DND-41 (cell line): ENCODE data around the gene MMRN2.

Experiments used
- ATAC-seq: fragments of 200-7000 bp; cut with Tn5 transposase; 3 replicates; pipeline ENCODE4 v1.9.1; 2021; ENCODE audit warnings: low read depth; ENCODE audit not compliant: insufficient read depth
- DNase-seq: peaks from one replicate; pipeline ENCODE4 v3.0.0-alpha.2; 2020
- H2AFZ ChIP-seq: 2 replicates; pipeline ENCODE4 v1.6.0; 2012; ENCODE audit warnings: low read depth, low read length
- H3K27ac ChIP-seq: 2 replicates; pipeline ENCODE4 v1.5.1; 2012; ENCODE audit warnings: low read length, inconsistent platforms
- H3K27me3 ChIP-seq: fragments of 200-600 bp; sonication (generic); 2 replicates; pipeline ENCODE4 v1.6.0; 2012; ENCODE audit warnings: low read length, mild to moderate bottlenecking, inconsistent platforms; ENCODE audit not compliant: insufficient read depth, poor library complexity
- H3K36me3 ChIP-seq: 2 replicates; pipeline ENCODE4 v1.5.1; 2012; ENCODE audit warnings: low read length, inconsistent platforms; ENCODE audit not compliant: insufficient read depth
- H3K4me1 ChIP-seq: 2 replicates; pipeline ENCODE4 v1.5.1; 2012; ENCODE audit warnings: mild to moderate bottlenecking, low read length; ENCODE audit not compliant: insufficient read depth
- H3K4me2 ChIP-seq: 2 replicates; pipeline ENCODE4 v1.6.0; 2012; ENCODE audit warnings: mild to moderate bottlenecking, moderate library complexity, low read length, inconsistent platforms; ENCODE audit not compliant: insufficient read depth
- H3K4me3 ChIP-seq, 2 experiments: fragments of 200-600 bp in 1 of 2; shearing (Covaris generic) in 1 of 2; 2 replicates each; pipeline ENCODE4 v1.5.1; 2012 to 2016; ENCODE audit warnings: inconsistent platforms in 2 of 2, low read length in 2 of 2, mild to moderate bottlenecking in 2 of 2, low read depth in 1 of 2, moderate library complexity in 1 of 2
- H3K79me2 ChIP-seq: 2 replicates; pipeline ENCODE4 v1.6.0; 2012; ENCODE audit warnings: low read length, inconsistent platforms; ENCODE audit not compliant: insufficient read depth
- H3K9ac ChIP-seq: 2 replicates; pipeline ENCODE4 v1.6.0; 2012; ENCODE audit warnings: low read depth, mild to moderate bottlenecking, inconsistent platforms, low read length, moderate library complexity
- H3K9me3 ChIP-seq: 2 replicates; pipeline ENCODE4 v1.5.1; 2012; ENCODE audit warnings: low read length, moderate library complexity, mild to moderate bottlenecking, inconsistent platforms; ENCODE audit not compliant: insufficient read depth, severe bottlenecking
- H4K20me1 ChIP-seq: 2 replicates; pipeline ENCODE4 v1.6.0; 2012; ENCODE audit warnings: low read length; ENCODE audit not compliant: insufficient read depth
- EZH2 ChIP-seq: IDR thresholded peaks from 3 replicates; pipeline ENCODE4 v1.6.1; 2012; ENCODE audit warnings: borderline replicate concordance, low read depth, mild to moderate bottlenecking, moderate library complexity, low read length, inconsistent platforms; ENCODE audit not compliant: severe bottlenecking
- TF ChIP-seq, protein P1 (sequence below): IDR thresholded peaks from 2 replicates; pipeline ENCODE4 v1.5.1; 2012; ENCODE audit warnings: borderline replicate concordance, low read length, moderate library complexity, mild to moderate bottlenecking; ENCODE audit not compliant: poor library complexity, severe bottlenecking; ENCODE audit errors: extremely low read depth

The MMRN2 gene

GRCh38 chr10:86944471-86944870, 12.9 kb downstream of the MMRN2 start:
- Histone ChIP-seq H4K20me1 (peaks cover 6% of the 10 kb centered on the region; the same call in 1 of the 2 replicates), H3K4me3 (no peak overlapping the region), H2AFZ (no peak overlapping the region), H3K79me2 (no peaks in the 10 kb centered on the region), H3K9me3 (no peaks in the 10 kb centered on the region), H3K4me2 (no peak overlapping the region), H3K27me3 (no peaks in the 10 kb centered on the region), H3K27ac (no peak overlapping the region), H3K9ac (no peak overlapping the region), H3K36me3 (no peaks in the 10 kb centered on the region), H3K4me1 (peaks cover 3% of the 10 kb centered on the region)
- TF ChIP-seq EZH2 = no peak
- TF ChIP-seq, protein P1, sequence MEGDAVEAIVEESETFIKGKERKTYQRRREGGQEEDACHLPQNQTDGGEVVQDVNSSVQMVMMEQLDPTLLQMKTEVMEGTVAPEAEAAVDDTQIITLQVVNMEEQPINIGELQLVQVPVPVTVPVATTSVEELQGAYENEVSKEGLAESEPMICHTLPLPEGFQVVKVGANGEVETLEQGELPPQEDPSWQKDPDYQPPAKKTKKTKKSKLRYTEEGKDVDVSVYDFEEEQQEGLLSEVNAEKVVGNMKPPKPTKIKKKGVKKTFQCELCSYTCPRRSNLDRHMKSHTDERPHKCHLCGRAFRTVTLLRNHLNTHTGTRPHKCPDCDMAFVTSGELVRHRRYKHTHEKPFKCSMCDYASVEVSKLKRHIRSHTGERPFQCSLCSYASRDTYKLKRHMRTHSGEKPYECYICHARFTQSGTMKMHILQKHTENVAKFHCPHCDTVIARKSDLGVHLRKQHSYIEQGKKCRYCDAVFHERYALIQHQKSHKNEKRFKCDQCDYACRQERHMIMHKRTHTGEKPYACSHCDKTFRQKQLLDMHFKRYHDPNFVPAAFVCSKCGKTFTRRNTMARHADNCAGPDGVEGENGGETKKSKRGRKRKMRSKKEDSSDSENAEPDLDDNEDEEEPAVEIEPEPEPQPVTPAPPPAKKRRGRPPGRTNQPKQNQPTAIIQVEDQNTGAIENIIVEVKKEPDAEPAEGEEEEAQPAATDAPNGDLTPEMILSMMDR = no peak
- DNase-seq = no peak
- peak; percentile 25; the same call in 1 of the 3 replicates for ATAC-seq

GRCh38 chr10:86944031-86944419, 13.4 kb downstream of the MMRN2 start:
- H3K27me3 ChIP-seq = no peaks in the 10 kb centered on the region
- H3K79me2 ChIP-seq = no peaks in the 10 kb centered on the region
- ATAC-seq (no peak), DNase-seq (no peak)
- H3K4me2 ChIP-seq = no peak overlapping the region
- no peak overlapping the region for H3K9ac ChIP-seq
- TF ChIP-seq, protein P1 = no peak
- no peak for TF ChIP-seq EZH2
- H4K20me1 ChIP-seq = peaks cover 6% of the 10 kb centered on the region; the same call in 1 of the 2 replicates
- H3K9me3 ChIP-seq = no peaks in the 10 kb centered on the region
- H3K4me1 ChIP-seq = peaks cover 4% of the 10 kb centered on the region
- no peak overlapping the region for H3K4me3 ChIP-seq
- no peak overlapping the region for H2AFZ ChIP-seq
- H3K27ac ChIP-seq = no peak overlapping the region
- no peaks in the 10 kb centered on the region for H3K36me3 ChIP-seq

DNA sequence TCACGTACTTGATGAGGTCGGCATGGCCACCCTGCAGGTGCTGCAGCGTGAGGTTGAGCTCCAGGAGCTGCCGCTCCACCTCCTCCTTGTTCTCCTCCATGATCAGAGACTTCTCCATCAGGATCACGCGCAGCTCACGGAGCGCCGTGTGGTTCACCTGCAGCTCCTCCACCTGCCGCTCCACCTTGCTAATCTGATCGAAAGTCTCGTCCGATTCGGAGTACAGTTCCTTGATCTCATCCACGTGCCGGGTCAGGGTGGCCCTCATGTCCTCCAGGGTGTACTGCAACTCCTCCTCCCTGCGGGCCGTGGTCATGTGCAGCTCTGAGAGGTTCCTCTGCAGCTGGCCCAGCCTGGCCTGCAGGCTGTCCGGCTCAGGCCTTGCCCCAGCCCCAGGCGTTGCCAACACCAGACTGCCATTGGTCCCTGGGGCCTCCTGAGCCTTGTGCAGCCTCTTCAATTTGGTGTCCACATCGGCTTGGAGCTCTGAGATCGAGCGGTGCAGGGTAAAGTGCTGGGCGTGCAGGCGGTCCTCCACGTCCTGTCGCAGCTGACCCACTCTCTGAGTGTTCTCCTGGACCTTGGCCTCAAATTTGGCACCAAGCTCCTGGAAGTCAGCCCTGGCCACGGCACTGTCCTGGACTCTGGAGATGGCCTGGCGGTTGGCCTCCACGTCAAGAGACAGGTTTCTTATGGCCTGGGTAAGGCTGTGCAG, 13.9 kb downstream of the MMRN2 start:
- no peak overlapping the region for H3K9ac ChIP-seq
- H3K27me3 ChIP-seq = no peaks in the 10 kb centered on the region
- ATAC-seq (no peak), DNase-seq (no peak)
- TF ChIP-seq, protein P1 = no peak
- TF ChIP-seq EZH2 = no peak
- no peak overlapping the region for H3K27ac ChIP-seq
- H3K36me3 ChIP-seq = no peaks in the 10 kb centered on the region
- peaks cover 6% of the 10 kb centered on the region; the same call in 1 of the 2 replicates for H4K20me1 ChIP-seq
- H3K4me3 ChIP-seq = no peak overlapping the region
- H3K4me2 ChIP-seq = no peak overlapping the region
- no peak overlapping the region for H2AFZ ChIP-seq
- no peaks in the 10 kb centered on the region for H3K79me2 ChIP-seq
- no peaks in the 10 kb centered on the region for H3K9me3 ChIP-seq
- peaks cover 4% of the 10 kb centered on the region for H3K4me1 ChIP-seq
